HFF-Myc (cell line): ENCODE measurements around the gene TTLL1.
"Not testable (repeated sequence)": the region's sequence is repeated elsewhere in the genome, so short reads cannot be mapped to it uniquely, and the experiment has no call there.

ENCODE experiments used
- DNase-seq: peaks from one replicate; pipeline ENCODE4 v3.0.0-alpha.2; 2011; ENCODE audit warnings: low read depth; ENCODE audit errors: extremely low read depth
- H3K4me3 ChIP-seq: replicated peaks from 2 replicates; pipeline ENCODE4 v1.5.1; 2011; ENCODE audit warnings: low read depth, mild to moderate bottlenecking, control low read depth, low read length
- CTCF ChIP-seq: IDR thresholded peaks from 2 replicates; pipeline ENCODE4 v1.5.1; 2012; ENCODE audit warnings: mild to moderate bottlenecking, low read depth, low read length, control low read depth; ENCODE audit errors: missing control alignments

Gene TTLL1

GRCh38 chr22:43110444-43110926 is 21.3 kb upstream of the TTLL1 start, which contains the start of gene BIK:
Gene BIK, plus strand, starts transcription at chr22:43110750. Its CDS starts 13,273 bp downstream, at chr22:43124023.
- TF ChIP-seq CTCF, result peak; percentile 23
- DNase-seq, result no peak
- peak within 1 kb of the TSS; percentile 38 for H3K4me3 ChIP-seq

- DNase-seq, result no peak
- peak overlapping the region; percentile 26; the same call in 1 of the 2 replicates for H3K4me3 ChIP-seq
- no peak for TF ChIP-seq CTCF
Measured at GRCh38 chr22:43109921-43110443, 20.8 kb upstream of the TTLL1 start.

- TF ChIP-seq CTCF, result no peak
- H3K4me3 ChIP-seq, result no peak overlapping the region
- DNase-seq, result no peak
Measured at GRCh38 chr22:43109511-43109910, 20.3 kb upstream of the TTLL1 start.

- no peak overlapping the region for H3K4me3 ChIP-seq
- DNase-seq, result no peak
- TF ChIP-seq CTCF, result no peak
Measured at GRCh38 chr22:43106302-43106701, 17.1 kb upstream of the TTLL1 start.

- not testable (repeated sequence) for DNase-seq, H3K4me3 ChIP-seq
Measured at GRCh38 chr22:43104950-43105349, 15.8 kb upstream of the TTLL1 start.

GRCh38 chr22:43104056-43104625 is 14.9 kb upstream of the TTLL1 start:
- DNase-seq, H3K4me3 ChIP-seq: not testable (repeated sequence)

- DNase-seq, result no peak
- TF ChIP-seq CTCF, result no peak
- no peak overlapping the region for H3K4me3 ChIP-seq
Measured at GRCh38 chr22:43101306-43101705, 12.1 kb upstream of the TTLL1 start.

- TF ChIP-seq CTCF, result no peak
- DNase-seq, result no peak
- no peak overlapping the region for H3K4me3 ChIP-seq
Measured at GRCh38 chr22:43100225-43100624, 11.0 kb upstream of the TTLL1 start.
